NCI-H345 (cell line): ENCODE results near the gene DLG2.

Experiments used
- DNase-seq: peaks from one replicate; lab custom pipeline; 2025; lab: John Stamatoyannopoulos, UW

DLG2 gene

GRCh38 chr11:84212468-84213390, 1414.4 kb downstream of the DLG2 start:
- DNase-seq: no peak

DNA sequence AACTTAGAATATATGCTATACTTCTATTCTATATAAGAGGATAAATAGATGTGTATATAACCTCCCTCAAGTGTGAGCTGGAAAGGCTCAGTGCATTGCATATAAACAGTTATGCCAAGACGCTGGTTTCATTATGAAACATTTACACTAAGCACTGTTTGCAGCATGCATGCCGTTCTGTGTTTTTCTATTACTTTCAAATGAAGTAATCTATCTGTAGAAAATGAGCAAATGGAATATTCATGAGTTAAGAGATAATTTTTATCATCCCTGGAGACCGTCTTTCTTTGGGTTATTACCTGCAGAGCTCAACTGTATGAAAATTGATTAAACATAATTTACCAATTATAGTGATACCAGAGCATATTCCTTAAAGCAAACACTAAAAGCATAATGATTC, 1415.2 kb downstream of the DLG2 start:
- no peak for DNase-seq

GRCh38 chr11:84194696-84195095, 1432.4 kb downstream of the DLG2 start:
- DNase-seq: no peak

DNA sequence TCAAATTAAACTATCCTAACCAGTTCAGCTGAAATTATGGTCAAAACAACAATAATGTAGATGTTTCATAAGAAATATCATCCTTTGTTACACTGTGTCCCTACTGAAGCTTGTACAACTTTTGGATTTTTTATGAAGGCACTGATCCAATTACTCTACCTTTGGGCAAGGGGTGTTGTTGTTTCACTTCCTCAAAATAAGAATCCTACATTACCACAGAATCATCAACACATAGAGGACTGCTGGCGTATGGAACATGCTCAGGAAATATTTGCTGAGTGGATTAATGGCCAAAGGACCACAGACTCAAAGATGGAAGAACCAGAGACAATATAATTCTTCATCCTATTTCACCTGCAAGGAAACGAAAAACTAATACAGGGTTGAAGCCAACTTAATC, 1433.4 kb downstream of the DLG2 start:
- DNase-seq: no peak

- no peak for DNase-seq
These were observed 1438.6 kb downstream of the DLG2 start for GRCh38 chr11:84188521-84188920.

DNA sequence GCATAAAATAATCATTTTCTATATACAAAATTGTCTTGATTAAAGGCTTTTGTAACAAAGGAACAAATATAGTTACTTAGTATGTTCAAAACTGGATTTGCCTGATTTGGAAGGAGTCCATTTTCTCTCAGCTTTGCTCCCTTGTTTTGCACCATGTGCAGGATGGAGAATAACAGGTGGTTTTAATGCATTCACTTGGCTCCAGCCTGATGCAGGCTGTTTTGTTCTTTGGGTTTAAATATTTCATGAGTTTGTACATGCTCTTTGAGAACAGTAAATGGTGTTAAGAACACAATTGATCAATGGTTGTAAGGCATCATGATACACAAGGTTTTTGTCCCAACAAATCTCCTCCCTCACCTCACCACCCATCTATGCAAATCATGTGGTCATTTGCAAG, 1454.1 kb downstream of the DLG2 start:
- DNase-seq: no peak

GRCh38 chr11:84165139-84165538, 1462.0 kb downstream of the DLG2 start:
- DNase-seq: no peak

DNA sequence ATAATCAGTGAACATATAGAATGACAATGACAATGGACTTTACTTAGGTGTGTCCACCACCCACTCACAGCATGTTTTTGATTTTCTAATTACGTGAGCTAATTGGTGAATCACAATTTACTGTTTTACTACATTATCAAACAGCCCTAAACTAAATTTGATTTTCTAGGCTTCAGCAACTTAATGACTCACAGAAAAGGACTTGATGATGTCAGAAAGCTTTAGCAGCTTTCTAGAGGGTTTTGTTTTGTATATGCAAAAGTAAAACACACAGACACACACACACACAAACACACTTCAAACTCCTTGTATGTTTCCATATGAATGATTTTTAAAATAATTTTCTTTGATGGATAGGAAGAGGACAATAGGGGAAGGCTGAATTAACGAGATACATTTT, 1462.4 kb downstream of the DLG2 start:
- DNase-seq: no peak

DNA sequence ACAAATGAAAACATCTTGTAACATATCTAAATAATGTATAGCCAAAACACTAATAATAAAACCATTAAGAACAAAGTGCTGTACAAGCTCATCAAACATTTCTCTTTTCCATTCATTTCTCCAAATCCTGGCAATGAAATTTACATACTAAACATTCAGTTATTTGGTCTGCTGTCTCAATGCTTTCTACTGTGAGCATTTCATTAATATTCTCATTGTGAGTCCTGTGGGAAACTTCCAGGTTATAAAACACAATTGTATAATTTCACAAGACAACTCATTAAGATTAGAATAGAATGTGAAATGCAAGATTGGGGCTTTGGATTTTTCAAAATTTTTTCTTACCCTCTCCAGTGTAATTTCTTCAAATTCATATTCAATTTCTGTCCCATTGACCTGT, 1464.0 kb downstream of the DLG2 start:
- no peak for DNase-seq

GRCh38 chr11:84157639-84158038, 1469.5 kb downstream of the DLG2 start:
- no peak for DNase-seq

GRCh38 chr11:84146826-84147225, 1480.3 kb downstream of the DLG2 start:
- no peak for DNase-seq

DNA sequence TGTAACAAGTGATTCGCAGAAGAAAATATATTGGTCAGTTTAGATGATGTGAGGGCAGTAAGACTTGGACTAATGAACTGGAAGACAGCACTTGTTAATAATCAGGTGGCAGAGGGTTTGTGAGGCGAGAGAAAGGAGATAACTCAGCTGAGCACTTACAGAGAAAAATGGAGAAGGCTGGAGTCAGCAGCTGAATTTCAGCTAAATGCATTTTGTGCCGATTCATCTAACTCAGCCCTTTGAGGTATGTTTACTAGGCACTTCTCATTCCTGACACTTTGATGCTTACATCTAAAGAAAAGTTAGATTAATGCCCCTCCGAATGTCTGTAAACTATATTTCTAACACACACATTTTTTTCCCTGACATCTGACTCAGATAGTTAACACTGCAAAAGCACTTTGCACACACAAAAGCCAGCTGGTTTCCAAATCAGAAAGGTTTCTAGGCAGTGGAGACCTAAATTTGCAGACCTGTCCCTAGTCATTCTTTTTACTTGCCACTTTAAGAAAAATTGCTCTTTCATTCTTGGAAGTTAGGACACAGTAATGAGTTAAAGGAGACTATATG, 1481.4 kb downstream of the DLG2 start:
- DNase-seq: no peak

DNA sequence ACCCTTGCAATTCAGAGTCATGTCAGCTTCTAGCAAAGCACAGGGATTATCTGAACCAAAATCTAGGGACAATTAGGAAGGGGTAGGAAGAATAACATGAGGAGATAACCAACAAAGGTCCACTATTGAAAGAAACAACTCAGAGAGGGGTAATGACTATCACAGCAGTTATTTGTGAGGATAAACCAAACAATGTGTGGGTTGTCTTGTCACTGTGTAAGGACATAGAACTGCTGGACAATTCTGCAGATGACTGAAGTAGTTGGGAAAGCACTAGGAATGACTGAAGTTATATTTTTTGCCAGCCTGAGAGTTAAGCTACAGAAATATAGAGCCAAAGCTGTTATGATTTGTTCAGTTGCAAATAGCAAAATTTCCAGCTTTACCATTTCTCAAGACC, 1482.6 kb downstream of the DLG2 start:
- no peak for DNase-seq

GRCh38 chr11:84142411-84142810, 1484.7 kb downstream of the DLG2 start:
- DNase-seq: no peak

DNA sequence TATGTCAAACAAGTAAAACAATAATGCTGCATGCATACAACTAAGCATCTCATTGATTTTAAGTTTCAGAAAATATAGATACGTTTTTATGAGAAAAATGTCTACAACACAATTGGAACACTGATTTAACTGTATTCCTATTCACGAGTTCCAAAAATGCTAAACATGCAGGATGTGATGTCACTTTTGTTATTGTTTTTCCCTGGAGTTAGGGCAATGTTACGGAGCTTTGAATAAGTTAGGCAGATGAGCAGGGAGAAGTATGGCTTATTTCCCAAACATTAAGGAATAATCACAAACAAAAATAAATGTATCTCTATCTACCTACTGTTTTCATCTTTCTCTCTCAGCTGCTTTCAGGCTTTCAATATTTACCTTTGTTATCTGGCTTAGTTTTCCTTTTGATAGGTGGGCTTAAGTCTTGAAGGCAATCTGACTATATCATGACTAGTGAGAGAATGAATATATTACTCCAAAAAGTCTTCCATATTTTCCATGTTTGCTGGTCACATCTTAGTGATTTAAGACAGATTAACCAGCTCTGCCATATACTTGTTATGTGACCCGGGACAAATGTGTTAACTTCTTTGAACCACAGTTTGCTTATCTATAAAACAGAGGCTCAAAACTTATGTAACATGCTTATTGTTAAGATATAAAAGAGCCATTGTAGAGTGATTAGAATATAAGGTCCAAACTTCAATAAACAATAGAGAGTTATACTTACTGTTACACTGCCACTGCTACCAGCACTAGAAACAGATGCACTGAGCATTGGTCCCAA, 1486.6 kb downstream of the DLG2 start:
- no peak for DNase-seq

DNA sequence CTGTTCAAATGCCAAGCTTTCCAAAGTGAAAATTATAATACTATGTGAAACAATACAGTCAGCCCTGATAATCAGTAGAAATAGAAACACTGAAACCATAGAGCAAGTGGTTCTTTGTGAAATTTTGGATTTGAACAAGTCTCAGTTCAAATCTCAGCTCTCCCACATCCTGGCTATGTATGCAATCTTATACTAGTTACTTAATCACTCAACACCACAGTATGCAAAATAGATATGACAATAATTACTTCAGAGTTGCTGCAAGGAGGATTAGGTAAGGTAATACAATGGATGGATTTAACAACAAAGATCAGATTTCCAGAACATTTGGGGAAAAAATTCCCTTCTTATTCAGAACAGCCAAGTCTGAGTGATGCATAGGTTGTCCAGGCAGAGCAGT, 1489.2 kb downstream of the DLG2 start:
- DNase-seq: no peak

DNA sequence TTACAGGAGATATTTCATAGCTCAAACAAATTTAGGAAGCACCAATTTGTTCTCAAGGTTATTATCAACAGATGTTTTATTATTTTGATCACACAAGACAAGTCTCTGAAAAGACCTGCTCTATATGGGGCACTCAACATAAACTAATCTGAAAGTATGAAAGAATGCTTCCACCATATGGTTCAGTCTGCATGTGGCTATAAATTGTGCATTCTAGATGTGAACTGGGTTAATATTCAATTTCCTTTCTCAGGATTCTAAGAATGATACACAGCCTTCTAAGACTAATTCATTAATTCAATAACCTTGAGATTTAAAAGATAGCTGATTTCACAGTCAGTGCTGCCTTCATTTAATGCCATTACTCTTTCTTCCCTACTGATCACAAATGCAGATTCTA, 1489.6 kb downstream of the DLG2 start:
- DNase-seq: no peak

DNA sequence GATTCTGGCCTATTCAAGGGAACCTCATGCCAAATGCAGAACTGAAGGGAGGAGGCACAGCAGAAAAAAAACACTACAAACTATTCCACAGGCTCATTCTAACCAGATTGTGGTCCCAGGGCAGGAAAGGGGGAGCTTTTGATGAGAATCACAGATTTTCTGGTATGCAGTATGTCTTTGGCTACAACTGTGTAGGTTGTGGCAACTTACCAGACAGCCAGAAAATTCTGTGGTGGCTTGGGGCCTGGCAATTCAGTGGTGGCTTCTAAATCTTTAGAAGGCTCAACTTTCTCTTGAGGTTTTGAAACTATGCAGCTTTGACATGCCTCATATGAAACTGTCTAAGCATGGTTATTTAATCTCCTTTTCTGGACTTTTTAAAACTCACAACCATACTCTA, 1490.2 kb downstream of the DLG2 start:
- no peak for DNase-seq

GRCh38 chr11:84130646-84131427, 1496.3 kb downstream of the DLG2 start:
- no peak for DNase-seq

- DNase-seq: no peak
These were observed 1497.1 kb downstream of the DLG2 start for GRCh38 chr11:84129961-84130576.

GRCh38 chr11:84128840-84129239, 1498.3 kb downstream of the DLG2 start:
- DNase-seq: no peak

DNA sequence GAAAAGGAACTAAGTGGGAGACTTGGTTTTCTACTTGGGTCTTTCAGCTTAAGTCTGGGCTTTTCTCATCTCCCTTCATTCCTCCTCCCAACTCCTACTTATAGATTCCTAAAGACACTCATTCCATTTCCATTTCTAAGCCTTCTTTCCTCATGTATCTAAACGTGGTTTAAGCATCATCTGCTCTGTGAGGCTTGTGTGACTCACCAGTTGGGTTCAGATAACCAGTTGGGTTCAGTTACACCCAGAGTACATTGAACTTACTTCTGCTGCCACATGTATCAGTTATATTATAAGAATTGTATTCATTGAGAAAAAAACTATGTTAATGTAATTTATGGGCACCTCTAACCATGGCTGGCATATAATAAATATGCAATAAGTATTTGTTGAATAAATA, 1509.8 kb downstream of the DLG2 start:
- no peak for DNase-seq
